DOHH2 (cell line): ENCODE data around the gene C9orf43.

ENCODE experiments used
- EZH2phosphoT487 ChIP-seq: fragments of 200-600 bp; sonication (generic); IDR thresholded peaks from 2 replicates; pipeline ENCODE4 v1.6.1; 2017; ENCODE audit warnings: borderline replicate concordance, mild to moderate bottlenecking, antibody characterized with exemption, low read length, moderate library complexity, mixed read lengths
- TF ChIP-seq, protein P1 (sequence below): fragments of 200-600 bp; sonication (generic); IDR thresholded peaks from one replicate; pipeline ENCODE4 v1.5.1; 2014; ENCODE audit warnings: antibody characterized with exemption, mild to moderate bottlenecking, low read depth, low read length; ENCODE audit not compliant: poor library complexity, severe bottlenecking

DNA sequence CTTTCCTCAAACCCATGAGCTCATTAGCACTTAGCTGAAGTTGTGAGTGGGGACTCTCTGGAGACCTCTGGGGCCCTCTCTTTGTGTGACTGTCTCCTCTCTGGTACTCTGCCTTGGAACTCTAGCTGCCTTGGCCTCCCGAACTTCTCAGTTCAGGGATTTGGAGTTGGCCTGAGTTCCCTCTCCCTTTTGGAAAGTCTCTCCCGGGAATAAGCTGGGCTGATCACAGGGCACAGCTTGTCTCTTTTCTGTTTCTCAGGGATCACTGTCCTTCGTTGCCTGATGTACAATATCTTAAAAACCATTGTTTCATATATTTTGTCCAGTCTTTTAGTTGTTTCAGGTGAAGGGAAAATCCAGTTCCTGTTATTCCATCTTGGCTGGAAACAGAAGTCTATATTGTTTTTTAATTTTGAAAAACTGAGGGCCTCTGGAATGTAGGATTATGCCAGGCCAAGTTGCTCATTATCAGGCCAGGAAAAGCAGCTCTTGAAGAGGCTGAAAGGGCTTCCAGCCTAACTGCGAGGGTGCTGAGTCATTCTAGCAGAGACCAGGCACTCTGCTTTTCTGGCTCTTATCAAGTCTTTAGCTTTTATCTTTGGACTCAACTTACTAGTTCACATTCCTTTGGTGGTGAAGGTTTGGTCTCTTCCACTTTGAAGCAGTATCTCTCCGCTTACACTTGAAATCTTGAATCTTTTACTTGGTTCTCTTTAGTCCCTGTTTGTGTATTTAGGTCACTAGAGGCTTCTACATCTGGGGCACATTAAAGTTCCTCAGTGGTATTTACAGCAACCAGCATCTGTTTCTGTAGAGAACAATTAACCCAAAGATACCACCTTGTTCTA lies 44.6 kb downstream of the C9orf43 start:
- TF ChIP-seq, protein P1, sequence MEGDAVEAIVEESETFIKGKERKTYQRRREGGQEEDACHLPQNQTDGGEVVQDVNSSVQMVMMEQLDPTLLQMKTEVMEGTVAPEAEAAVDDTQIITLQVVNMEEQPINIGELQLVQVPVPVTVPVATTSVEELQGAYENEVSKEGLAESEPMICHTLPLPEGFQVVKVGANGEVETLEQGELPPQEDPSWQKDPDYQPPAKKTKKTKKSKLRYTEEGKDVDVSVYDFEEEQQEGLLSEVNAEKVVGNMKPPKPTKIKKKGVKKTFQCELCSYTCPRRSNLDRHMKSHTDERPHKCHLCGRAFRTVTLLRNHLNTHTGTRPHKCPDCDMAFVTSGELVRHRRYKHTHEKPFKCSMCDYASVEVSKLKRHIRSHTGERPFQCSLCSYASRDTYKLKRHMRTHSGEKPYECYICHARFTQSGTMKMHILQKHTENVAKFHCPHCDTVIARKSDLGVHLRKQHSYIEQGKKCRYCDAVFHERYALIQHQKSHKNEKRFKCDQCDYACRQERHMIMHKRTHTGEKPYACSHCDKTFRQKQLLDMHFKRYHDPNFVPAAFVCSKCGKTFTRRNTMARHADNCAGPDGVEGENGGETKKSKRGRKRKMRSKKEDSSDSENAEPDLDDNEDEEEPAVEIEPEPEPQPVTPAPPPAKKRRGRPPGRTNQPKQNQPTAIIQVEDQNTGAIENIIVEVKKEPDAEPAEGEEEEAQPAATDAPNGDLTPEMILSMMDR: no peak
- no peak for TF ChIP-seq EZH2phosphoT487
